Erythroblast (primary cell): Measurements from ENCODE around the gene EEF1G.
"Not testable (repeated sequence)": the region's sequence is repeated elsewhere in the genome, so short reads cannot be mapped to it uniquely, and the experiment has no call there.

Experiments
- DNase-seq, 2 experiments: peaks; one replicate each; lab custom pipeline; 2025; lab: John Stamatoyannopoulos, UW
- GATA1 ChIP-seq: IDR thresholded peaks from 2 replicates; pipeline ENCODE4 v1.6.1; 2011; ENCODE audit warnings: low read depth, mild to moderate bottlenecking, control low read depth, low read length, moderate library complexity
- POLR2A ChIP-seq: IDR thresholded peaks from 2 replicates; pipeline ENCODE4 v1.6.1; 2011; ENCODE audit warnings: mild to moderate bottlenecking, low read length

The EEF1G gene, protein sequence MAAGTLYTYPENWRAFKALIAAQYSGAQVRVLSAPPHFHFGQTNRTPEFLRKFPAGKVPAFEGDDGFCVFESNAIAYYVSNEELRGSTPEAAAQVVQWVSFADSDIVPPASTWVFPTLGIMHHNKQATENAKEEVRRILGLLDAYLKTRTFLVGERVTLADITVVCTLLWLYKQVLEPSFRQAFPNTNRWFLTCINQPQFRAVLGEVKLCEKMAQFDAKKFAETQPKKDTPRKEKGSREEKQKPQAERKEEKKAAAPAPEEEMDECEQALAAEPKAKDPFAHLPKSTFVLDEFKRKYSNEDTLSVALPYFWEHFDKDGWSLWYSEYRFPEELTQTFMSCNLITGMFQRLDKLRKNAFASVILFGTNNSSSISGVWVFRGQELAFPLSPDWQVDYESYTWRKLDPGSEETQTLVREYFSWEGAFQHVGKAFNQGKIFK

DNA sequence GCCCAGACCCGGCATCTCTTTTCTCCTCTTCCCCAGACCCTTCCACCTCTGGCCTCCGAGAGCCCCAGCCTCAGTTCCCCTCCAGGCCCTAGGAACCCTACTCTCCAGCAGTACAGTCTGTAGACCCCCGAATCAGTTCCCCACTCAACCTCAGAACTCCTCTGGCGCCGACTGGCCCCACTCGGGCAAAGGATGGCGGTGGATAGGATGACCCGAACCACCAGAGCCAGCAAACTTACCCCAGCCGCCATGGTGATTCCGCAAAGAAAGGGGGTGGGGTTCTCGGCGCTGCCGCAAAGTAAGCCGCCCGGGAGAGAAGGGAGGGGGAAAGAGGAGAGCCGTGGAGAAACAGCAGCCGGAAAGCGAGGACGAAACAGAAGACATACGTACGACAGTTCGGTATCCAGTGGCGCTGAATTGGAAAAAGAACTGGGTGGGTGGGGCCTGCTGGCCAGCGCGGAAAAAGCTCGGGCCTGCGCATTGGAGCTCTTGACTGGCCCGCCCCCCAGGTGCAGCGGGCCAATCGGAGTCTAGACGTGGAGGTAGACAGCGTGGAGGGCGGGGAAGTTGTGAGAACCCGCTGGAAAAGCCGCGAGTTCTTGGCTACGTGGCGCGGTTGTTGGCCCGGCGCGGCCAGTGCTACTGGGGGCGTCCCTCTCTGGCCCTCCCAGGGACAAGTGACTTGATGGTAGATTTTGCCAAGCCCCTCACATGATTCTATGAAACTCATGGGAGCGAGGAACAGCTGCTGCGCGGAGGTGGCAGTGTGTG is at the start of gene EEF1G:
Gene EEF1G, minus strand, starts transcription at position 300 of the 771 bp plus-strand sequence. Its CDS starts 49 bp downstream, at position 251.
- DNase-seq, result peak; percentile 100
- TF ChIP-seq GATA1 (no peak), POLR2A (peak; percentile 76)

DNA sequence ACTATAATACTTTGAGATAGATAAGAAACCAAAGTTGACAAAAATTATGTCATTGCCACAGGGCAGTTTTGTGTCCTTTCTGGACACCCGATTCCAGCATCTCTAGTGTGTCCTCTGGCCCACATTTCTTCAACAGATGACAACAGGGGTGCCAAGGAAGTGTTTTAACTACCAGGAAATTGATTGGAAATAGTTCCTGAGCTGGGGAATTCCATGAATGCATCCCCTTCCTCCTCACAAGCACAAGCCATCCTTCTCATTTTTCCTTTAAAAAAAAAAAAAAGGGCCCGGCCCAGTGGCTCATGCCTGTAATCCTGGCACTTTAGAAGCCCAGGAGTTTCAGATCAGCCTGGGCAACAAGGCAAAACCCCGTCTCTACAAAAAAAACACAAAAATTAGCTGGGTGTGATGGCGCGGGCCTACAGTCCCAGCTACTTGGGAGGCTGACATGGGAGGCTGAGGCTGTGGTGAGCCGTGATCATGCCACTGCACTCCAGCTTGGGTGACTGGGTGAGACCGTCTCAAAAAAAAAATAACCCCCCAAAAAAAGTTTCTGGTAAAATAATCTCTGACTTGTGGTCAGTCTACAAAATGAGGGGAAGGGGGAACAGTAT is 48.9 kb upstream of the EEF1G start:
- no peak for TF ChIP-seq POLR2A
- TF ChIP-seq GATA1, result no peak
- no peak for DNase-seq

DNA sequence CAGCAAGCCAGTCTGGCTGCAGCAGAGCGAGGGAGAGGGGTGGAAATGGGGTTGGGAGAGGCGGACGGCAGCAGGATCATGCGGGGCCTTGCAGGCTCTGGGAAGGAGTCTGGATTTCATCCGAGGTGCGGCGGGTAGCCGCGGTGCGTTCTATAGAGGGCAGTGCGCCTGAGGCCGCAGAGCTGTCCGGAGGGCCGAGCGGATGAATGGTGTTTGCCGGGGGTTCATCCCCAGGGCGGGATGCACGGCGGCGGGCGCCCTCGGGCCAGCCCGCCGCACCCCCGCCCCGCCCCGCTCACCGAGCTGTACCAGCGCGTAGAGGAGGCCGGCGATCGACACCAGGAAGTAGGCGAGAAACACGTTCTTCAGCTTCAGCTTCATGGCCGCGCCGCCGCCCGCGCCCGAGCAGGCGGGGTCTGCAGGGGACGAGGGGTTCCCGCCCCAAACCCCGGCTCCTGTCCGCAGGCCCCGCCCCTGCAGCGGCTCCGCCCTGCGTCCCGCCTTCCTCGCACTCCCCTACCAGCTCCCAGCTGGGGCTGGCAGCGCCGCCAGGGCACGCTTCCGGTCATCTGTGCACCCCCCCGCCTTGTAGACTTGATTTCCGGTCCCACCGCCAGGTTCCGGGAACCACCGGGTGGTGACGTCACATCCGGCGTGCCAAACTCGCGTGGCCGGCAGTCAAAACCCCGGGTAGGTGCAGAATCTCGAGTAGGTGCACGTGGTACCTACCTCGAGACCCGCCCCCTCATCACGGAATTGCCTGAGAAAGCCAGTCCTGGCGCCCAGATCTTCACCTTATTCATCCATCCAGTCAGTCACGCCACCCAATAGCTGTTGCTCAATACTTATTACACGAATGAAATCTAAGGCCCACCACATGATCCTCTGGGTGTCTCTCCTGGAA is 48.1 kb upstream of the EEF1G start, which contains the start of gene B3GAT3:
Gene B3GAT3, minus strand, starts transcription at position 420 of the 904 bp plus-strand sequence. Its CDS starts 39 bp downstream, at position 381.
- TF ChIP-seq POLR2A (peak; percentile 74), GATA1 (no peak)
- peak; percentile 95 to 98 for DNase-seq

DNA sequence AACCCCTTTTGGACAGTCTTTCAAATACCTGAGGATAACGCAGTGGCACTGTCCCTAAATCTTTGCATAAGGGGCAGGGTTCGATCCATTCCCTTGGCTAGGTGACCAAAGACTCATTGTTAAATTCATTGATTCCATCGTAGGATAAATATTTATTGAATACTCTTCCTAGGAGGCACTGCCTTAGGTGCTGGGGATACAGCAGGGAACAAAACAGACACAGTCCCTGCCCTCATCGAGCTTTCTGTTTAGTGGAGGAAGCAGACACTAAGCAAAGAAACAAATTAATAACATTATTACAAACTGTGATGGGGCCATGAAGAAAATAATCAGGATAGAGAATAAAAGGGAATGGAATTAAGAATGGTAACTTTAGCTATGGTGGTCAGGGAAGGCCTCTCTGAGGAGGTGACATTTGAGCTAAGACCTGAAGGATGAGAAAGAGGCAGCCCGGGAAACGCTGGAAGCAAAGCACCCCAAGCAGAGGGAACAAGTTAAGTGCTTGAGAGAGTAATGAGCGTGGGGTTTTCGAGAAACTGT is 47.4 kb upstream of the EEF1G start:
- TF ChIP-seq GATA1 (no peak), POLR2A (no peak)
- no peak for DNase-seq

DNA sequence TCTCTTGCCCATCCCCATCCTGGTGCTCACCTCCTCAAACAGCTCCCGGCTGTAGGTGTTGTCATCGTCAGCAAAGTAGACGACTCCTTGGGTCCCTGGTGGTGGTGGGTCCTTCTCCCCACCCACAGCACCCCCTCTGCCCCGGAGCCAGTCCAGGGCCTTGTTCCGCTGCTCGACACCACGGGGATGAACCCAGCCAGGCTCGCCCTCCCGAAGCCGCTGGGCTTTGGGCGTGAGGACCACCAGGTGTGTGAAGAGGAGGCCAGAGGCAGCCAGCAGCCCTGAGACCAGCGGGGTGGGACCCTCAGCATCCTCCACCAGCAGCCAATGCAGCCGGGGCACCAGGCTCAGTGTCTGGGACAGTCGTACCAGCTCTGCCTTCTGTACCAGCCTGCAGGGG is 43.3 kb upstream of the EEF1G start:
- not testable (repeated sequence) for DNase-seq

DNA sequence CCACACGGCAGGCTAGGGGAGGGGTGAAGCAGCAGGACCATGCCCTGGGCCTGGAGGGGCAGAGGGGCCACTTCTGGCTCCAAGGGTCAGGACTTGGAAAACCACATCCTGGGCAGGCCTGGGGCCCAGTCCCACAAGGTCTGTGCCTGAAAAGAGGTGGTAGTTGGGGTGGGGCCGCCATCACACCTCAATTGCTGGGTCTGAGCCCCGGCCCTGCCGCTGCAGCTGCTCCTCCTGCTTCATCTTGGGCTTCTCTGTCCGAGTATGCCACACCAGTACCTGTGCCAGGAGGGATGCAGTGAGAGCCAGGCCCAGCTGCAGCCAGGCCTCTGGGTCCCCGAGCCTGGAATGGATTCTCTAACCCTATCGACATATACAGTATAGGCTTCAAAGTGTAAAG is 41.8 kb upstream of the EEF1G start:
- DNase-seq, result no peak
- no peak for TF ChIP-seq POLR2A
- TF ChIP-seq GATA1, result no peak

DNA sequence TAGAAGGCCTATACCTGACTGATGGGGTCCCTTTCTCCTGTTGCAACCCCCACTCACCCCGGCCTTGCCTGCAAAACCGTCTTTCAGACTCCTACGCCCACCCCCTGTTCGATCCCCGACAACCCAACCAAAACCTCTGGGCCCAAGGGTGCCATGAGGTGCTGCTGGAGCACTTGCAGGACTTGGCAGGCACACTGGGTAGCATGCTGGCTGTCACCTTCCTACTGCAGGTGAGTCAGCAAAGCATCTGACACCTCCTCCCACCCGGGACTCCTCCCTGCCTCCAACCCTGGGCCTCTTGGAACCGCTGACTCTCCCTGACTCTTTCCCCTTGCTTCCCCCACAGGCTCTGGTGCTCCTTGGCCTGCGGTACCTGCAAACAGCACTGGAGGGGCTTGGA is 40.6 kb upstream of the EEF1G start:
- peak; percentile 52 to 75 for DNase-seq
- TF ChIP-seq GATA1 (no peak), POLR2A (no peak)

DNA sequence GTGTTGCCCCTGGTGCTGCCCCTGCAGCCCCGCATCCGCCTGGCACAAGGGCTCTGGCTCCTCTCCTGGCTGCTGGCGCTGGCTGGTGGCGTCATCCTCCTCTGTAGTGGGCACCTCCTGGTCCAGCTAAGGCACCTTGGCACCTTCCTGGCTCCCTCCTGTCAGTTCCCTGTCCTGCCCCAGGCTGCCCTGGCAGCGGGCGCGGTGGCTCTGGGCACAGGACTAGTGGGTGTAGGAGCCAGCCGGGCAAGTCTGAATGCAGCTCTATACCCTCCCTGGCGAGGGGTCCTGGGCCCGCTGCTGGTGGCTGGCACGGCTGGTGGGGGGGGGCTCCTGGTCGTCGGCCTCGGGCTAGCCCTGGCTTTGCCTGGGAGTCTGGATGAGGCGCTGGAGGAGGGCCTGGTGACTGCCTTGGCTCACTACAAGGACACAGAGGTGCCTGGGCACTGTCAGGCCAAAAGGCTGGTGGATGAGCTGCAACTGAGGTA is 39.6 kb upstream of the EEF1G start:
- no peak for DNase-seq

DNA sequence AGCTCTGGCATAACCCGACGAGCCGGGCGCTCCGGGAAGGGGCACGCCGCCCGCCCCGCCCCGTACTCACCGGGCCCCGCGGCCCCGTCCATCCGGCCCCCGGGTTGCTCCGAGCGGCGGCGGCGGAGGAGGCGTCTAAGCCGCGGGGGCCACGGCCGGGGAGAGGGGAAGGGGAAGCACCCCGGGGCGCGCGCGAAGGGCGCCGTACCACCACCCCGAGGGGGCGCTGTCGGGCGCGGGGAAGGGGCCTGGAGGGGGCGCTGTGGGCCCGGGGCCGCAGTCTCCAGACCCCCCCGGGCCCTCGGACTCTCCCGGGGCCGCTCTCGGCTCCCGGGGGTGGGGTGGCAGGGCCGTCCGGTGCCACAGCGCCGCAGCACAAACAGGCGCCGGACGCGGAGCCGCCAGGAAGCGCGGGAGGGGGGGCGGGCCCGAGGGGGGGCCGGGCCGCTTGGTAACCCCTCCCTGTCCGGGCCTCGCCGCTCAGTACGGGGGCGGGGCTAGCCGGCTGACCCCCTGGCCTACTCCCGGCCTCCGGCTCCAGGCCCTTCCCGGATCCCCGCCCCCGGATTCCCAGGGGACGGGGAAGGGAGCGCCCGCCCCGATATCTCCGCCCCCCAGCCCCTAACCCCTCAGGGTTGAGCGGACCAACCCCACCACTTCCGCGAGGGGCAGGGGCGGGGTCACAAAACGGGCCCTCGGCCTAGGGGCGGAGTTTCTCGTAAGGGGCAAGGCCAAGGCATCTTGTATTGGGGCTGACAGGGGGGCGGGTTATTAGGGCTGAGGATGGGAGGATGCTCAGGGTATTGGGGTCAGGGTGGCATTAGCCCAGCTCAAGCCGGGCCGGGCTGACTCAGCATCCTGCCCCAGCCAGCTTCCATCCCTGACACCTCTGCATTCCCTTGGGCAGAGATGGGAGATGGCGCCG is 38.9 kb upstream of the EEF1G start, which contains the start of the genes EML3 and ROM1:
Gene EML3, minus strand, starts transcription at position 410 of the 925 bp plus-strand sequence. Its CDS starts 318 bp downstream, at position 92.
Gene ROM1, plus strand, starts transcription at position 892 of the 925 bp plus-strand sequence. Its CDS starts 25 bp downstream, at position 917.
- peak; percentile 87 to 91 for DNase-seq
- TF ChIP-seq POLR2A, result no peak
- TF ChIP-seq GATA1, result no peak

More for the DNA sequence above, 39.6 kb upstream of the EEF1G start:
- TF ChIP-seq GATA1 (no peak), POLR2A (no peak)

DNA sequence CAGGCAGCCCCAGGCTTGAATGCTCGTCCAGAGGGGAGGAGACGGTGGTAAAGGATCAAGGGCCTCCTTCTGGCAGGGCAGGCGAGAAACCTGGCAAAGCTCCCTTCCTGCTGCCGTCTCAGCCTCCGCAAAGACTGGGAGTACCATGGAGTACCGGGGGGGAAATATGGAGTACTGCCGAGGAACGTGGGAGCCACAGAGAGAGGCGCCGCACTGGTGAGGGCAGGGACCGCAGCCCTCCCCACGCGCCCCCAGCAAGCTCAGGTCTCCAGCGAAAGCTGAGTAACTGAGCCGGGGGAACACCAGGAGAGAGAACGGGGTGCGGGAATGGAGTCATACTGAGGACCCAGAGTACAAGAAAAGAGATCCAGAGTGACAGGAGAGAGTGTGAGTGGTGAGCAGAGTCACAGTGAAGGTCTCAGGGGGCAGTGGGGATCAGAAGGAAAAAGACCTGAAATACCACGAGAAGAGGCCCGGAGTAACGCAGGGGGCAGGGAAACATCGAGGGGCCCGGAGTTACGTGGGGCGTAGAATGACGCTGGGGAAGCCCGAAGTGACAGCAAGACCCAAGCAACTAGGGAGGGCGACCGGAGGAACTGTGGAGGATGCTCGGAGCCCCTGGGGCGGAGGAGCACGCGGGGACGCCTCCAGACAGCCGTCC is 38.1 kb upstream of the EEF1G start:
- TF ChIP-seq GATA1 (no peak), POLR2A (peak; percentile 28)
- peak; percentile 74 to 79 for DNase-seq
